ENCODE data around the gene IFIT2.

- TF ChIP-seq, protein P1, sequence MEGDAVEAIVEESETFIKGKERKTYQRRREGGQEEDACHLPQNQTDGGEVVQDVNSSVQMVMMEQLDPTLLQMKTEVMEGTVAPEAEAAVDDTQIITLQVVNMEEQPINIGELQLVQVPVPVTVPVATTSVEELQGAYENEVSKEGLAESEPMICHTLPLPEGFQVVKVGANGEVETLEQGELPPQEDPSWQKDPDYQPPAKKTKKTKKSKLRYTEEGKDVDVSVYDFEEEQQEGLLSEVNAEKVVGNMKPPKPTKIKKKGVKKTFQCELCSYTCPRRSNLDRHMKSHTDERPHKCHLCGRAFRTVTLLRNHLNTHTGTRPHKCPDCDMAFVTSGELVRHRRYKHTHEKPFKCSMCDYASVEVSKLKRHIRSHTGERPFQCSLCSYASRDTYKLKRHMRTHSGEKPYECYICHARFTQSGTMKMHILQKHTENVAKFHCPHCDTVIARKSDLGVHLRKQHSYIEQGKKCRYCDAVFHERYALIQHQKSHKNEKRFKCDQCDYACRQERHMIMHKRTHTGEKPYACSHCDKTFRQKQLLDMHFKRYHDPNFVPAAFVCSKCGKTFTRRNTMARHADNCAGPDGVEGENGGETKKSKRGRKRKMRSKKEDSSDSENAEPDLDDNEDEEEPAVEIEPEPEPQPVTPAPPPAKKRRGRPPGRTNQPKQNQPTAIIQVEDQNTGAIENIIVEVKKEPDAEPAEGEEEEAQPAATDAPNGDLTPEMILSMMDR (IDR thresholded peaks at IDR 0.05; ENCODE audit: low read depth, low read length) = no peak
- no peak for TF ChIP-seq EZH2phosphoT487 (IDR thresholded peaks at IDR 0.05; ENCODE audit: low read depth)
These were observed 44.8 kb downstream of the IFIT2 start for GRCh38 chr10:89346405-89347254.

All from OCI-LY3 (cell line).